ENCODE results near the gene TBC1D16.
"Not testable (repeated sequence)": the region's sequence is repeated elsewhere in the genome, so short reads cannot be mapped to it uniquely, and the experiment has no call there.

Gene TBC1D16

GRCh38 chr17:79911430-79912399 lies 124.0 kb downstream of the TBC1D16 start:
- DNase-seq, result no peak

- DNase-seq, result no peak
Observed at GRCh38 chr17:79910985-79911361, 124.7 kb downstream of the TBC1D16 start.

GRCh38 chr17:79909121-79909520 lies 126.6 kb downstream of the TBC1D16 start:
- DNase-seq, result no peak

- no peak for DNase-seq
Observed at GRCh38 chr17:79907850-79908249, 127.8 kb downstream of the TBC1D16 start.

- DNase-seq, result no peak
Observed at GRCh38 chr17:79907217-79907715, 128.4 kb downstream of the TBC1D16 start.

- no peak for DNase-seq
Observed at GRCh38 chr17:79905832-79906231, 129.8 kb downstream of the TBC1D16 start.

GRCh38 chr17:79904865-79905264 lies 130.8 kb downstream of the TBC1D16 start:
- no peak for DNase-seq

GRCh38 chr17:79902146-79902791 lies 133.4 kb downstream of the TBC1D16 start:
- DNase-seq, result no peak

- no peak for DNase-seq
Observed at GRCh38 chr17:79901131-79901530, 134.5 kb downstream of the TBC1D16 start.

GRCh38 chr17:79899584-79899983 lies 136.1 kb downstream of the TBC1D16 start:
- DNase-seq, result no peak

GRCh38 chr17:79897243-79898063 lies 138.2 kb downstream of the TBC1D16 start:
- no peak for DNase-seq

GRCh38 chr17:79893457-79893856 lies 142.2 kb downstream of the TBC1D16 start:
- DNase-seq, result not testable (repeated sequence)

GRCh38 chr17:79892457-79893241 lies 143.0 kb downstream of the TBC1D16 start:
- DNase-seq, result no peak

- DNase-seq, result no peak
Observed at GRCh38 chr17:79891113-79891730, 144.4 kb downstream of the TBC1D16 start.

- DNase-seq, result no peak
Observed at GRCh38 chr17:79890706-79891105, 145.0 kb downstream of the TBC1D16 start.

GRCh38 chr17:79888811-79889634 lies 146.6 kb downstream of the TBC1D16 start:
- DNase-seq, result no peak

GRCh38 chr17:79888009-79888540 lies 147.6 kb downstream of the TBC1D16 start:
- DNase-seq, result no peak

- DNase-seq, result no peak
Observed at GRCh38 chr17:79887451-79887991, 148.2 kb downstream of the TBC1D16 start.

GRCh38 chr17:79883202-79883601 lies 152.5 kb downstream of the TBC1D16 start:
- no peak for DNase-seq
